CD14-positive monocyte (primary cell): ENCODE data around the gene DACT2. TPM values are rescaled to one million over a fixed set of nuclear protein-coding genes. Genes with fewer than 3 reads are reported as not detected.

Experiments used
- DNase-seq, 3 donors: peaks; one replicate each; pipeline ENCODE4 v3.0.0-alpha.2; 2011 to 2022
- H2AFZ ChIP-seq: 2 replicates; pipeline ENCODE4 v1.6.0; 2012; ENCODE audit warnings: mild to moderate bottlenecking, low read depth, low read length, inconsistent platforms; ENCODE audit not compliant: insufficient read depth, poor library complexity, severe bottlenecking
- H3K27ac ChIP-seq, 2 donors: 1 replicate in 1 of 2; 2 replicates in 1 of 2; pipeline ENCODE4 v1.5.1; 2012 to 2013; ENCODE audit warnings: low read length in 2 of 2, control low read depth in 1 of 2, inconsistent platforms in 1 of 2, low read depth in 1 of 2, mild to moderate bottlenecking in 1 of 2
- H3K27me3 ChIP-seq, 2 donors: one replicate each; pipeline versions ENCODE4 v1.6.0 to v1.6.1; 2011 to 2013; ENCODE audit warnings: low read length in 2 of 2; ENCODE audit not compliant: control insufficient read depth in 2 of 2, insufficient read depth in 2 of 2
- H3K36me3 ChIP-seq, 2 donors: replicated peaks in 1 of 2; 1 replicate in 1 of 2; 2 replicates in 1 of 2; pipeline versions ENCODE4 v1.5.1 to v1.6.1; 2012 to 2013; ENCODE audit warnings: low read length in 2 of 2, control low read depth in 1 of 2, inconsistent platforms in 1 of 2, mild to moderate bottlenecking in 1 of 2; ENCODE audit not compliant: insufficient read depth in 2 of 2, control insufficient read depth in 1 of 2
- H3K4me1 ChIP-seq, 2 donors: 1 replicate in 1 of 2; 2 replicates in 1 of 2; pipeline versions ENCODE4 v1.5.1 to v1.6.1; 2012 to 2013; ENCODE audit warnings: low read length in 2 of 2, control low read depth in 1 of 2, inconsistent platforms in 1 of 2, mild to moderate bottlenecking in 1 of 2, moderate library complexity in 1 of 2; ENCODE audit not compliant: insufficient read depth in 2 of 2, control insufficient read depth in 1 of 2
- H3K4me2 ChIP-seq: replicated peaks from 2 replicates; pipeline ENCODE3; 2012; ENCODE audit warnings: low read length, moderate library complexity, mild to moderate bottlenecking; ENCODE audit not compliant: poor library complexity, severe bottlenecking; ENCODE audit errors: extremely low read depth
- H3K4me3 ChIP-seq, 3 experiments: fragments of 200-600 bp in 1 of 3; sonication (generic) in 1 of 3; replicated peaks in 1 of 3; 1 replicate in 2 of 3; 2 replicates in 1 of 3; pipeline ENCODE4 v1.5.1; 2011 to 2013; ENCODE audit warnings: low read length in 3 of 3, mild to moderate bottlenecking in 3 of 3, control low read depth in 2 of 3, low read depth in 2 of 3, inconsistent platforms in 1 of 3, moderate library complexity in 1 of 3
- H3K79me2 ChIP-seq: 2 replicates; pipeline ENCODE4 v1.6.0; 2012; ENCODE audit warnings: mild to moderate bottlenecking, control low read depth, inconsistent platforms, low read length, moderate library complexity; ENCODE audit not compliant: insufficient read depth
- H3K9ac ChIP-seq: 2 replicates; pipeline ENCODE4 v1.6.0; 2017; ENCODE audit warnings: low read length, mild to moderate bottlenecking; ENCODE audit not compliant: insufficient read depth, poor library complexity, severe bottlenecking
- H3K9me3 ChIP-seq, 2 donors: replicated peaks in 1 of 2; 1 replicate in 1 of 2; 2 replicates in 1 of 2; pipeline versions ENCODE4 v1.5.1 to v1.6.1; 2012 to 2013; ENCODE audit warnings: low read length in 2 of 2, control low read depth in 1 of 2; ENCODE audit not compliant: control insufficient read depth in 1 of 2, insufficient read depth in 1 of 2
- H4K20me1 ChIP-seq: 2 replicates; pipeline ENCODE4 v1.6.0; 2012; ENCODE audit warnings: mild to moderate bottlenecking, low read length, control low read depth, moderate library complexity; ENCODE audit not compliant: insufficient read depth
- H3K27ac Mint-ChIP-seq, 7 donors: one replicate each; pipeline ENCODE4 v1.8.0; 2020; ENCODE audit warnings: mild to moderate bottlenecking in 7 of 7, mixed read lengths in 7 of 7, moderate library complexity in 6 of 7, inconsistent platforms in 2 of 7
- H3K27me3 Mint-ChIP-seq, 3 donors: one replicate each; pipeline ENCODE4 v1.8.0; 2021 to 2022; ENCODE audit warnings: low read depth in 3 of 3, mild to moderate bottlenecking in 3 of 3, mixed read lengths in 3 of 3, moderate library complexity in 3 of 3, inconsistent platforms in 1 of 3
- H3K36me3 Mint-ChIP-seq, 2 donors: one replicate each; pipeline ENCODE4 v1.8.0; 2020; ENCODE audit warnings: mixed read lengths in 2 of 2, inconsistent platforms in 1 of 2, mild to moderate bottlenecking in 1 of 2
- H3K4me1 Mint-ChIP-seq: one replicate; pipeline ENCODE4 v1.8.0; 2020; ENCODE audit warnings: mild to moderate bottlenecking, mixed read lengths
- H3K4me3 Mint-ChIP-seq, 2 donors: one replicate each; pipeline ENCODE4 v1.8.0; 2020; ENCODE audit warnings: mild to moderate bottlenecking in 2 of 2, mixed read lengths in 2 of 2, moderate library complexity in 1 of 2
- H3K9me3 Mint-ChIP-seq, 7 donors: one replicate each; pipeline ENCODE4 v1.8.0; 2020 to 2022; ENCODE audit warnings: mixed read lengths in 7 of 7, mild to moderate bottlenecking in 6 of 7, moderate library complexity in 6 of 7, inconsistent platforms in 2 of 7
- WGBS: methylation state at CpG from one replicate; pipeline ENCODE4 v1.1.5; 2013; ENCODE audit warnings: missing lambda C conversion rate; ENCODE audit not compliant: insufficient coverage; 5-methylcytosine and 5-hydroxymethylcytosine counted together
- intact Hi-C, 2 donors: fragments of 100-400 bp; cut with micrococcal nuclease; formaldehyde crosslinking; loops; one replicate each; pipeline versions ENCODE4 v1.15.0 to v1.15.1; 2023
- polyA plus RNA-seq, 3 donors: library from polyadenylated mRNA; depleted of rRNA in 1 of 3; unstranded in 2 of 3; stranded (reverse) in 1 of 3; fragments of 300-500 nt in 2 of 3; fragments of >200 nt in 1 of 3; fragmentation: Illumina TruSeq in 2 of 3; gene quantifications; 1 replicate in 2 of 3; 2 replicates in 1 of 3; pipeline ENCODE4 v1.2.3, GENCODE V29; 2012 to 2021
- TF ChIP-seq, protein P1 (sequence below): fragments of 200-600 bp; IDR thresholded peaks from one replicate; pipeline ENCODE4 v1.8.0; 2022; ENCODE audit warnings: antibody characterized with exemption, mild to moderate bottlenecking

DACT2 gene
- polyA plus RNA-seq, 3 donors, result not detected

DNA sequence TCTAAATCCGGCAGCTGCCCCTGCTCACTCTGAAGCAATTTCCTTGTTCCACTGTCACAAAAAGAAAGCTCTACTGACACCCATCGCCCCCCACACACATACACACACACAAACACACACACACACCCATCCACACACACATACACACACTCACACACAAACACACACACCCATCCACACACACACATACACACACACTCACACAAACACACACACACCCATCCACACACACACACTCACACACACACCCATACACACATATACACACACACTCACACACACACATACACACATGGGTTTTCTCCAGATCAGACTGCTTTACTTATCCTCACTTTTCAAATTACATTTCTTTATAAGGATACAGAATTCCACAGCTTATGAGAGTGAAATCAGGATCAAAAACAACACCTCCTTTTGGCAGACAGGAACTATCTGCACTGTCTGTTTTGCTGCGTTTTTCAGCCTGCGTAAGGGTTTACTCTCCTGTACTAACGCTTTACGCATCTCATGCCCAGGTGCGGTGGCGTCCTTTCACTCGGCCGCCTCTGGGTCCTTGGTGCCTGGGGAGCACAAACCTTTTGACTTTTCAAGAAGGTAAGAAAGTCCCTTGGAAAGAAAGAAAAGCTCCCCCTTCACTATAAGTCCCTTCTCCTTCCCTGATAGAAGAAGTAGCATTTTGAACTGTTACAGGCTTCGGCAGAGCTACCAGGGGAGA lies 8.0 kb downstream of the DACT2 start:
- Histone ChIP-seq H3K4me1 (no peaks in the 10 kb centered on the region), H3K4me3 (no peak overlapping the region), H3K27ac (no peak overlapping the region), H3K4me2 (no peak overlapping the region), H3K9ac (no peak overlapping the region), H2AFZ (no peak overlapping the region), H3K79me2 (no peaks in the 10 kb centered on the region), H3K27me3 (peaks cover 0 to 15% of the 10 kb centered on the region in 2 donors), H3K9me3 (no peaks in the 10 kb centered on the region), H4K20me1 (no peaks in the 10 kb centered on the region), H3K36me3 (no peaks in the 10 kb centered on the region)
- no peak overlapping the region for H3K4me3 Mint-ChIP-seq
- no peaks in the 10 kb centered on the region for H3K4me1 Mint-ChIP-seq
- no peak overlapping the region for H3K27ac Mint-ChIP-seq
- H3K9me3 Mint-ChIP-seq, result peaks cover 0 to 2% (median 0%) of the 10 kb centered on the region in 7 donors
- intact Hi-C loops, result no loop called here
- TF ChIP-seq, protein P1, sequence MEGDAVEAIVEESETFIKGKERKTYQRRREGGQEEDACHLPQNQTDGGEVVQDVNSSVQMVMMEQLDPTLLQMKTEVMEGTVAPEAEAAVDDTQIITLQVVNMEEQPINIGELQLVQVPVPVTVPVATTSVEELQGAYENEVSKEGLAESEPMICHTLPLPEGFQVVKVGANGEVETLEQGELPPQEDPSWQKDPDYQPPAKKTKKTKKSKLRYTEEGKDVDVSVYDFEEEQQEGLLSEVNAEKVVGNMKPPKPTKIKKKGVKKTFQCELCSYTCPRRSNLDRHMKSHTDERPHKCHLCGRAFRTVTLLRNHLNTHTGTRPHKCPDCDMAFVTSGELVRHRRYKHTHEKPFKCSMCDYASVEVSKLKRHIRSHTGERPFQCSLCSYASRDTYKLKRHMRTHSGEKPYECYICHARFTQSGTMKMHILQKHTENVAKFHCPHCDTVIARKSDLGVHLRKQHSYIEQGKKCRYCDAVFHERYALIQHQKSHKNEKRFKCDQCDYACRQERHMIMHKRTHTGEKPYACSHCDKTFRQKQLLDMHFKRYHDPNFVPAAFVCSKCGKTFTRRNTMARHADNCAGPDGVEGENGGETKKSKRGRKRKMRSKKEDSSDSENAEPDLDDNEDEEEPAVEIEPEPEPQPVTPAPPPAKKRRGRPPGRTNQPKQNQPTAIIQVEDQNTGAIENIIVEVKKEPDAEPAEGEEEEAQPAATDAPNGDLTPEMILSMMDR, result no peak
- no peak for DNase-seq
- H3K36me3 Mint-ChIP-seq, result no peaks in the 10 kb centered on the region
- peaks cover 12 to 24% (median 22%) of the 10 kb centered on the region in 3 donors for H3K27me3 Mint-ChIP-seq
- WGBS, result 84% methylated on average over 5 of the region's 11 CpGs

DNA sequence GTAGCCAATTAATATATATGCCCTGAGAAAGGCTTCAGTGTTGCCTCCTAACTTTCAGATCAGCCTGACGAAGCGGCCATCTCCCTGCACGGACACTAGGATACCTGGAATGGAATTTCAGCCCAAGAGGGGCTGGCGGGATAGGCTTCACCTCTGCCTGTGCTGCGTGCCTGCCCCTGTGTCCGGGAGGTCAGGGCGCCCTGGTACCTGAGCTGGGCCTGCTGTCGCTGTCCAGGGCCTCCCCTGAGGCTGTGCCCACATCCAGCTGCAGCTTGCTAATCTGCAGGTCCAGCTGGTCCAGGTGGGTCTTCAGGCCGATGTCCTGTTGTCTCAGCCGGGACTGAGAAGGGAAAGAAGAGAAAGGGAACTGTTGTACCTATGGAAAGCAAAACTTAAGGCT lies 8.6 kb downstream of the DACT2 start:
- no peak overlapping the region for H3K4me3 Mint-ChIP-seq
- intact Hi-C loops, result no loop called here

More for the DNA sequence above, 8.6 kb downstream of the DACT2 start:
- no peaks in the 10 kb centered on the region for H3K79me2 ChIP-seq
- H3K9me3 ChIP-seq, result no peaks in the 10 kb centered on the region
- Mint-ChIP-seq H3K9me3 (peaks cover 0 to 2% (median 0%) of the 10 kb centered on the region in 7 donors), H3K27me3 (peaks cover 12 to 20% (median 19%) of the 10 kb centered on the region in 3 donors), H3K4me1 (no peaks in the 10 kb centered on the region), H3K36me3 (no peaks in the 10 kb centered on the region), H3K27ac (no peak overlapping the region)
- DNase-seq, result no peak
- H3K27me3 ChIP-seq, result peaks cover 0 to 15% of the 10 kb centered on the region in 2 donors
- H3K27ac ChIP-seq, result no peak overlapping the region
- no peaks in the 10 kb centered on the region for H3K36me3 ChIP-seq
- H3K9ac ChIP-seq, result no peak overlapping the region
- no peaks in the 10 kb centered on the region for H4K20me1 ChIP-seq
- no peaks in the 10 kb centered on the region for H3K4me1 ChIP-seq
- WGBS, result 94% methylated on average over 10 of the region's 10 CpGs
- no peak overlapping the region for H3K4me3 ChIP-seq
- H3K4me2 ChIP-seq, result no peak overlapping the region
- H2AFZ ChIP-seq, result no peak overlapping the region
- TF ChIP-seq, protein P1, result no peak
